ENCODE data around the gene BBS5. TPM values are rescaled to one million over a fixed set of nuclear protein-coding genes. Genes with fewer than 3 reads are reported as not detected.

BBS5 gene
- total RNA-seq, 4 donors from 2014 or later = 4.3 to 24.1 (median 9.8) TPM

GRCh38 chr2:169486487-169486886, 7.2 kb downstream of the BBS5 start:
- Histone ChIP-seq H3K36me3 (peaks cover 48% of the 10 kb centered on the region), H3K27me3 (no peaks in the 10 kb centered on the region), H3K4me1 (no peaks in the 10 kb centered on the region), H3K4me3 (no peak overlapping the region), H3K27ac (no peak overlapping the region), H3K9me3 (no peaks in the 10 kb centered on the region)
- TF ChIP-seq EP300 (IDR thresholded peaks at IDR 0.05) (no peak), POLR2AphosphoS5 (IDR thresholded peaks at IDR 0.05) (no peak), POLR2A (IDR thresholded peaks at IDR 0.05) (no peak)
- TF ChIP-seq, protein P1, sequence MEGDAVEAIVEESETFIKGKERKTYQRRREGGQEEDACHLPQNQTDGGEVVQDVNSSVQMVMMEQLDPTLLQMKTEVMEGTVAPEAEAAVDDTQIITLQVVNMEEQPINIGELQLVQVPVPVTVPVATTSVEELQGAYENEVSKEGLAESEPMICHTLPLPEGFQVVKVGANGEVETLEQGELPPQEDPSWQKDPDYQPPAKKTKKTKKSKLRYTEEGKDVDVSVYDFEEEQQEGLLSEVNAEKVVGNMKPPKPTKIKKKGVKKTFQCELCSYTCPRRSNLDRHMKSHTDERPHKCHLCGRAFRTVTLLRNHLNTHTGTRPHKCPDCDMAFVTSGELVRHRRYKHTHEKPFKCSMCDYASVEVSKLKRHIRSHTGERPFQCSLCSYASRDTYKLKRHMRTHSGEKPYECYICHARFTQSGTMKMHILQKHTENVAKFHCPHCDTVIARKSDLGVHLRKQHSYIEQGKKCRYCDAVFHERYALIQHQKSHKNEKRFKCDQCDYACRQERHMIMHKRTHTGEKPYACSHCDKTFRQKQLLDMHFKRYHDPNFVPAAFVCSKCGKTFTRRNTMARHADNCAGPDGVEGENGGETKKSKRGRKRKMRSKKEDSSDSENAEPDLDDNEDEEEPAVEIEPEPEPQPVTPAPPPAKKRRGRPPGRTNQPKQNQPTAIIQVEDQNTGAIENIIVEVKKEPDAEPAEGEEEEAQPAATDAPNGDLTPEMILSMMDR (IDR thresholded peaks at IDR 0.05) = no peak
- no peak for DNase-seq (ENCODE audit: low spot score in 2 of 2)

- TF ChIP-seq POLR2AphosphoS5 (IDR thresholded peaks at IDR 0.05) (no peak), POLR2A (IDR thresholded peaks at IDR 0.05) (no peak), EP300 (IDR thresholded peaks at IDR 0.05) (no peak)
- TF ChIP-seq, protein P1 (IDR thresholded peaks at IDR 0.05) = no peak
- Histone ChIP-seq H3K4me1 (no peaks in the 10 kb centered on the region), H3K27me3 (no peaks in the 10 kb centered on the region), H3K9me3 (no peaks in the 10 kb centered on the region), H3K27ac (no peak overlapping the region), H3K36me3 (peaks cover 30% of the 10 kb centered on the region), H3K4me3 (no peak overlapping the region)
- DNase-seq (ENCODE audit: low spot score in 2 of 2) = no peak
Measured at GRCh38 chr2:169490834-169491233, 11.5 kb downstream of the BBS5 start.

GRCh38 chr2:169491378-169491777, 12.1 kb downstream of the BBS5 start:
- DNase-seq (ENCODE audit: low spot score in 2 of 2) = no peak
- Histone ChIP-seq H3K27ac (no peak overlapping the region), H3K9me3 (no peaks in the 10 kb centered on the region), H3K4me3 (no peak overlapping the region), H3K4me1 (no peaks in the 10 kb centered on the region), H3K36me3 (peaks cover 30% of the 10 kb centered on the region), H3K27me3 (no peaks in the 10 kb centered on the region)
- TF ChIP-seq, protein P1 (IDR thresholded peaks at IDR 0.05) = no peak
- TF ChIP-seq POLR2AphosphoS5 (IDR thresholded peaks at IDR 0.05) (no peak), EP300 (IDR thresholded peaks at IDR 0.05) (no peak), POLR2A (IDR thresholded peaks at IDR 0.05) (no peak)

GRCh38 chr2:169493360-169493759, 14.1 kb downstream of the BBS5 start:
- no peak for TF ChIP-seq POLR2AphosphoS5 (IDR thresholded peaks at IDR 0.05)
- TF ChIP-seq EP300 (IDR thresholded peaks at IDR 0.05) = no peak
- TF ChIP-seq, protein P1 (IDR thresholded peaks at IDR 0.05) = no peak
- no peak for TF ChIP-seq POLR2A (IDR thresholded peaks at IDR 0.05)
- Histone ChIP-seq H3K9me3 (no peaks in the 10 kb centered on the region), H3K27ac (no peak overlapping the region), H3K4me3 (no peak overlapping the region), H3K27me3 (no peaks in the 10 kb centered on the region), H3K36me3 (peaks cover 24% of the 10 kb centered on the region), H3K4me1 (no peaks in the 10 kb centered on the region)
- DNase-seq (ENCODE audit: low spot score in 2 of 2) = no peak
- 95% methylated on average over 2 of the region's 2 CpGs for WGBS

GRCh38 chr2:169495310-169495928, 16.1 kb downstream of the BBS5 start:
- no peaks in the 10 kb centered on the region for H3K27me3 ChIP-seq
- WGBS = 96% methylated on average over 5 of the region's 5 CpGs
- TF ChIP-seq, protein P1 (IDR thresholded peaks at IDR 0.05) = no peak
- TF ChIP-seq POLR2AphosphoS5 (IDR thresholded peaks at IDR 0.05) (no peak), POLR2A (IDR thresholded peaks at IDR 0.05) (no peak), EP300 (IDR thresholded peaks at IDR 0.05) (no peak)
- no peak for DNase-seq (ENCODE audit: low spot score in 2 of 2)
- no peak overlapping the region for H3K4me3 ChIP-seq
- no peak overlapping the region for H3K27ac ChIP-seq
- H3K36me3 ChIP-seq = peaks cover 23% of the 10 kb centered on the region
- no peaks in the 10 kb centered on the region for H3K9me3 ChIP-seq
- no peaks in the 10 kb centered on the region for H3K4me1 ChIP-seq
